GM21447 (cell line): Measurements from ENCODE around the gene FAS.
"Not testable (repeated sequence)": the region's sequence is repeated elsewhere in the genome, so short reads cannot be mapped to it uniquely, and the experiment has no call there.

Experiments used
- ATAC-seq: cut with Tn5 transposase; IDR thresholded peaks from one replicate; pipeline ENCODE4 v1.9.1; 2021; ENCODE audit not compliant: unreplicated experiment

The FAS gene

GRCh38 chr10:88991899-88992320 is 1.3 kb downstream of the FAS start:
- no peak for ATAC-seq

DNA sequence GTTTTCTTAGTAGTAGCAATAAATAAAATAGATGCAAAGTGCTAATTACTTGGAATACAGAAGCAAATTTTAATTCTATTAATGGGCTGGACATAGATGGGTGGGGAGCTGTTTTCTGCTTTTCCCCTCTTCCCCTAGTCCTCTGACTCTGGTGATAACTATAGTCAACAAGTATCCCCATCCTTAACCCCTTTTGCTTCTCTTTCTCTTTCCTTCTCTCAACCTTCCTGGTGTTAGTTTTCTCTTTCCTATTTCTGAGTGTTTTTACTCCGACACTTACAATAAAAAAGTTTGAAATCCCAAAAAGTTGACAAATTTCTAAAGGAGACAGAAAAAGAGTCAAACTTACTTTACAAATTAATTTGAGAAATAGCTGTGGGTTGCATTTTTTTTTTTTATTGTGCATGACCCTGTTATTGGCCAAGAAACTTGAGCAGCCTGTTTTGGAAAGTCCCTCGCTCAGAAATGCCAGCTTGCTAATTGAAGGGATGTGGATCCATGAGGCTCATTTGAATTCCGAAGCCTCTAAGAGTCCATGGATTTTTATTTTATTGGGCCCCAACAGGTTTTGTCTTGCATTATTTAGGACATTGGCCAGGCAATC is 2.4 kb downstream of the FAS start:
- ATAC-seq = no peak

DNA sequence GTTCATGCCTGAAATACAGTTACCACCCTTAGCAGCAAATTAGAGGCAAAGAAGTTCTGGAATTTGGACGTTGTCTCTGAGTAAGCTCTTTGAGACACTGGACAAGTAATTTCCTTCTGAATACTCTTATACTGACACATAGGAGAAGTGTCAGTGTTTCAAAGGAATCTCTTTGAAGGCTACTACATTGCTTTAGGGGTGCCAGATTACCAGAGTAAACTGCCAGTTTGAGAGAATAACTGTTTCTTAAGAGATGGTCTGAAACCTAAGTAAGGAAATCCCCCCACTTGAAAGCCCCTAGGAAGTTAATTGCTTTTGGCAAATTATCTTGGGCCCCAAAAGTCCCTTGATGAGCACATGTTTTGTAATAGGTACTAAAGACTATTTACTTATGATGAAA is 3.4 kb downstream of the FAS start:
- no peak for ATAC-seq

DNA sequence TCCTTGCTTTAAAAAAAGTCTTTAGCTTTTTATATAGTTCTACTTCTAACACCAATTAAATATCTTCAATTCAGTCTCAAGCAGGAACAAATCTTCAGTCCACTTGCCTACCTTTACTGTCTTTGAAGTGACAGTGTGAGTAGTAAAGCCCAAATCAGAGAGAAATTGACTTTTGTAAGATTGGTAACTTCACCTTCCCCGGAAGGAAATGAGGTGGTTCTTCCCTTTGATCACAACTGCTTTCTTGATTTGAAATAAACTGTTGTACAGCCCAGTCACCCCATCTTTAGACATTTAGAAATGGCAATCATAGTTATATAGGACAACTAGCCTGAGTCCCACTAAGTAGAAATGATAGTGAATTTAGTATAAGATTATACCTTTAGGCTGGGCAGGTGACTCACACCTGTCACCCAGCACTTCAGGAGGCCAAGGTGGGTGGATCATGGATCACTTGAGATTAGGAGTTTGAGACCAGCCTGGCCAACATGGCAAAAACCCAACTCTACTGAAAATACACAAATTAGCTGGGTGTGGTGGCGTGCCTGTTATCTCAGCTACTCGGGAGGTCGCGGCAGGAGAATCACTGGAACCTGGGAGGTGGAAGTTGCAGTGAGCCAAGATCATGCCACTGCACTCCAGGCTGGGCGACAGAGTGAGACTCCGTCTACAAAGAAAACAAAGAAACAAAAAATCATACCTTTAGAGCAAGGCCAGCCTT is 4.7 kb downstream of the FAS start:
- ATAC-seq = no peak

DNA sequence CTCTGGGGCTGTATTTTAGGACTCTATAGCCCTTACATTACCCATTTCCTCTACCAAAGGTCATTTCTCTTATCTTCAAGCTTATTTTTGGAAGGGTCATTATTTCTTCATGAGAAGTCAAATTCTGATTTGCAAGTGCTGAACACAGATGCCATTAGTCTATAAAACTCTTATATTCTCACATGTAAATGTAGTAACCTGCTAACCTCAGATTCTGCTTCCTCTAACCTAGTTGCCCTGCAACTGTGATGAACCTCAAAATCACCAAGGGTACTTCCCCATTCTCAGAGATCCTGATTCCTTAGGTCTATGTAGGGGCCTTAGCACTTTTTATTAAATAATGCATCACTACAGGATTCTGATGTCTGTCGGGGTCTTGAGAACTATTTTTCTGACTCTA is 6.3 kb downstream of the FAS start:
- ATAC-seq = peak; percentile 59

DNA sequence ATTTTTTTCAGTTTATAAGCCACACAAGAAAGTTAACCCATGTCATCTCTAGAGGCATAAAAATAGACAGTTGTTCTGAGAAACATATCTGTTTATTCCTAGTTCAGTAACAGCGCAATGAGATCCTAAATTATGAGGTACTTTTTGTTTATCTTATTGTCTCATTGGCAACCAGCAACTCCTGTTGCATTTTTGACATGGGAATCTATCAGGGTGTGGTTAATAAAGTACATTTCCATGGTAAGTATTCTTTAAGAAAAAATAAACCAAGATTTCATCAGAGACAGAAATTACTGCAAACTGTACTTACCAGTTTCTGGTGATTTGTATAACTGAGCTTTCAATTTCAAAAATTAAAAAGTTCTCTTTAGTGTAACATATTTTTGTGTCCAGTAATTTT is 9.0 kb downstream of the FAS start:
- ATAC-seq = no peak

GRCh38 chr10:89001024-89001728 is 10.6 kb downstream of the FAS start:
- peak; percentile 42 for ATAC-seq

- ATAC-seq = no peak
Measured at GRCh38 chr10:89001729-89002072, 11.1 kb downstream of the FAS start.

GRCh38 chr10:89002226-89002978 is 11.8 kb downstream of the FAS start:
- peak; percentile 38 for ATAC-seq

DNA sequence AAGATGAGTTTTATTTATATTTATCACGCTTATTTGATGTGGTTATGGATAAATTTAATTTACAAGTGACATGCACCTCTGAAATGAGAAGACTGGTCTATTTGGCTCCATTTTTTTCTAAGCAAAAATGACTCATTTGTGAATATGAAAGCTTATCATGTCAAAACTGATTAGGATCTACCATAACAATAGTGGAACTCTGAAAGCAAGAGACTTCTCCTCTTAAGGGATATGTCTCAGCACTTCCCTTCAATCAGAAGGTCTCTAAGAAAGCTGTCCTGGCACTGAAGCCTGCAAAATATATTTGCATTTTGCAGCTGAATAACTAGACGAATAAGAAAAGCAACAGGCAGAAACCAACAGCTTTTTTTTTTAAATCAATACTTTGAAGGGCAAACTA is 12.7 kb downstream of the FAS start:
- no peak for ATAC-seq

GRCh38 chr10:89007129-89007893 is 16.7 kb downstream of the FAS start:
- no peak for ATAC-seq

DNA sequence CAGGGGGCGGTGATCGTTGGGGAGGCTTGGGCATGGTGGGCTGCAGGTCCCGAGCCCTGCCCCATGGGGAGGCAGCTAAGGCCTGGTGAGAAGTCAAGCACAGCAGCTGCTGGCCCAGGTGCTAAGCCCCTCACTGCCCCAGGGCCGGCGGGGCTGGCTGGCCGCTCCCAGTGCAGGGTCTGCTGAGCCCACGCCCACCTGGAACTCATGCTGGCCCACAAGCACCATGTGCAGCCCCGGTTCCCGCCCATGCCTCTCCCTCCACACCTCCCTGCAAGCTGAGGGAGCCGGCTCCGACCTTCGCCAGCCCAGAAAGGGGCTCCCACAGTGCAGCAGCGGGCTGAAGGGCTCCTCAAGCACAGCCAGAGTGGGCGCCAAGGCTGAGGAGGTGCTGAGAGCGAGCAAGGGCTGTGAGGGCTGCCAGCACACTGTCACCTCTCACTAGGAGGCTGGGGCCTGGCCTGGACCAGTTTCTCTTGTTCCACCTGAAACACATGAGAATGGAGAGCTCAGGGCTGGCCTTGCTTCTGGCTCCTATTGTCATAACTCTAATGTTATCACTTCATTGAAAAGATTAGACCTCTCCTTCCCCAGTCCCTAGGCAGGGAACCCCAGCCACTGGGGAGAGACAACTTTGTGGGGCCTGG is 28.2 kb downstream of the FAS start:
- ATAC-seq = not testable (repeated sequence)

DNA sequence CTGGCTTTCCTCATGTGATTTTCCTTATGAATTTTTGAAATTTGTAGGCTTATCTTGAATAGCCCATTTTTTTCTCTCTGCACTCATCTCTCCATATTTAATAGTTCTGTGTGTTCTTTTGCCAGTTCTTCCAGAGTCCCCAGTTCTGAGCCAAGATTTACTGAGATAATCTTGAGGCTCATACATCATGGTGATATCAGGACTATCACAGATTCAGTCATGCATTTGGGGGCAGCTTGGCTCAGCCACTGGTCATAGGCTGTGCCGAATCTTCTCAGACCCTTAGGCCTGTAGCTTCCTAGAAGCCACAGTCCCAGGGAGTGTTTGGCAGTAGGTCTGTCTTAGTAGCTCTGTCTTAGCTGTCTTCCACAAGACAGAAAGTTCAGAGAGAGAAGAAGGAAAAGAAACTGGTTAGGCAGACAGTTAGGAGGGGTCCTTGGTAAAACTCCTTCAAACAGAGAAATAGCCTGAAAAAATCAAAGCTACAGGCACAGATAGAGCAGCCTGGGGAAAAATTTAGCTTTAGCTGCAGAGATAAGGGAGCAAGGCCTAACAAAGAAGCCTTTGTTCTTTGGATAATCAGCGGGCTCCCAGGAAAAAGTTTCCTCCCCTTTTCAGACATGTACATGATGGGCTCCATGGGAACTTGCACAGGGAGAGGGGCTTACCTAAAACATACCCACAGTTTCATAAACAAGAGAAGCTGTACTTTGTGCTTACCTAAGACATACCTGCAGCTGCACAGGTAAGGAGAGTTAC is 29.1 kb downstream of the FAS start:
- ATAC-seq = no peak

GRCh38 chr10:89021526-89021925 is 30.9 kb downstream of the FAS start:
- not testable (repeated sequence) for ATAC-seq

- ATAC-seq = no peak
Measured at GRCh38 chr10:89022734-89023133, 32.1 kb downstream of the FAS start.

DNA sequence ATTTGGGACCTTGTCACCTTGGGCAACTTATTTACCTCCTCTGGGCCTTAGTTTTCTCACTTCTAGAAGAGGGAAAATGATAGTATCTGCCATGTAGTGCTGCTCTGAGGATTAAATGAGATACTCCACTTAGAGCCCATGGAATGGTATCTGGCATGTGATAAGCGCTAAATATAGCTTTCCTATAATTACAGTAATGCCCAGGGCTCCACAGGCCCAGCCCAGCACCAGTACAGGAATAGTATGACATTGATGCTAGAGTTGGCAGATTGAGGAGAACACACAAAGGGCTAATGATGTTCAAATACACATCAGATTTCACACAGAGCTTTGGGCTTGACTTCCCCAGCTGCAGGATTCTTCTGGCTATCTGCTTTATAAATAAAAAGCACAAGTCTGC is 34.9 kb downstream of the FAS start:
- ATAC-seq = no peak

DNA sequence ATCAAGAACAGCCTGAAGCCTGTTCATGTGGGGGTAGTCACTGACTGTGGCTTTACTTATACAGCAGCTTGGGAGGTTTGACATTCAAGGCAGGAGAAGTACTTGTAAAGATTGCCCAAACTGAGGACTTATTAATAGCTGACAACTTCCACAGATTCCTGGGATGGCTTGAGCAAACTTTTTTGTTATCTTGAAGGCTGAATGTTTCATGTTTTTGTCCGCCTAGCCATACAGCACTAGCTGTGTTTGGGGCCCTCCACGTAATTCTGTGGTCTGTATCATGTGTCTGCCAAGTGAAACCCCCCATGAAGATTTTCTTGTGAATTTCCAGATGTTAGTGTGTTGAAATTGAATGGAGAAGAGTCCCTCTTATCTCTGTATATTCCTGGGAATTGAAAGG is 38.6 kb downstream of the FAS start:
- ATAC-seq = no peak

DNA sequence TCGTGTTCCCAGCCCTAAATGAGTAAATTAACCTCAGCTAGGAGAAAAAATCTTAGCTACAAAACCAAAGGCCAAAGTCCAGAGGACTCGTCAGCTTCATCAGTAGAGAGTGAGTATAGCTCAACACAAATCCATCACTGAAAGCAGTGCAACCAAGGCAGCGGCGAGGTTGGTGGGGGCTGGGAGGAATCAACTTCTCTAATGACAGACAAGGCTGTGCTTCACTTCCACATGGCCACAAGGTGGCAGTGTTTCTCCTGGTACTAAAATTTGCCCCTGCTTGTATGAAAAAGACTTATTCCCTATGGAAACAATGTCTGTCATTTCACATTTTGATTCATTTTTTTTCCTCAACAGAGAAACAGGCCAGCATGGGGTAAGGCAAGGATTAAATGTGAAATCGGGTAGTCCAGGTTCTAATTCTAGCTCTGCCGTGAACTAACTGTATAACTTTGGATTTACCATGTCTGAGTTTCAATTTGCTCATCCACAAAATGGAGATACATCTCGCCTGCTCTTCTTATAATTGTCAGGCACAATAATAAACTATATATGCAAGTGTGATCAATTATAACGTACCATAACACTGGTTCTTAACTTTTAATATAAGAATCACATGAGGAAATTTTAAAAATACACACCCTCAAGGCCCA is 39.3 kb downstream of the FAS start:
- no peak for ATAC-seq

DNA sequence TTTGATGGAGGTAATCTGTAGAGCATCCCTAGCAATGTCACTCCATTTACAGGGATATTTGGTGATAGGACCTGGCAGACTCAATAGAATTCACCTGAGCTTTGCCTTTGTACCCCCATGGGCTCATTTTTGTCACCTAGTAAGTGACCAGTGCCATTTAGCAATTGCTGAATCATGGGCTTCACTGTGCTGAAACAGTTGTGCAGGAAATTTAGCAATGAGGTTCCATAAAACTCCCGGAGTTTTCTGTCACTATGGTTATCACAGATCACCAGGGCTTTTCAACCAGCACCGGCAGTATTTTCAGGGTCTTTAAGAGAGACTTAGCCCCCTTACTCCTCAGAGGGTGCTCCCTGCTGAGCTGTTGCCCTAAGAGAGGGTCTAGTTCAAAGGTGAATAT is 40.2 kb downstream of the FAS start:
- no peak for ATAC-seq
